IPS-18a (cell line): ENCODE data around the gene TENT4A.
"Not testable (repeated sequence)": the region's sequence is repeated elsewhere in the genome, so short reads cannot be mapped to it uniquely, and the experiment has no call there.

Source experiments
- H3K27ac ChIP-seq: one replicate; pipeline ENCODE4 v1.5.1; 2013; ENCODE audit warnings: low read length
- H3K27me3 ChIP-seq: one replicate; pipeline ENCODE4 v1.6.1; 2013; ENCODE audit warnings: mild to moderate bottlenecking, low read length; ENCODE audit not compliant: control insufficient read depth, insufficient read depth
- H3K36me3 ChIP-seq: one replicate; pipeline ENCODE4 v1.6.1; 2013; ENCODE audit warnings: low read depth, low read length; ENCODE audit not compliant: control insufficient read depth
- H3K4me1 ChIP-seq: one replicate; pipeline ENCODE4 v1.6.1; 2013; ENCODE audit warnings: low read depth, low read length; ENCODE audit not compliant: control insufficient read depth
- H3K4me3 ChIP-seq: one replicate; pipeline ENCODE4 v1.5.1; 2013; ENCODE audit warnings: low read length
- H3K9ac ChIP-seq: one replicate; pipeline ENCODE4 v1.6.1; 2013; ENCODE audit warnings: mild to moderate bottlenecking, low read length, moderate library complexity
- H3K9me3 ChIP-seq: one replicate; pipeline ENCODE4 v1.6.1; 2013; ENCODE audit warnings: low read depth, low read length; ENCODE audit not compliant: control insufficient read depth

TENT4A gene

DNA sequence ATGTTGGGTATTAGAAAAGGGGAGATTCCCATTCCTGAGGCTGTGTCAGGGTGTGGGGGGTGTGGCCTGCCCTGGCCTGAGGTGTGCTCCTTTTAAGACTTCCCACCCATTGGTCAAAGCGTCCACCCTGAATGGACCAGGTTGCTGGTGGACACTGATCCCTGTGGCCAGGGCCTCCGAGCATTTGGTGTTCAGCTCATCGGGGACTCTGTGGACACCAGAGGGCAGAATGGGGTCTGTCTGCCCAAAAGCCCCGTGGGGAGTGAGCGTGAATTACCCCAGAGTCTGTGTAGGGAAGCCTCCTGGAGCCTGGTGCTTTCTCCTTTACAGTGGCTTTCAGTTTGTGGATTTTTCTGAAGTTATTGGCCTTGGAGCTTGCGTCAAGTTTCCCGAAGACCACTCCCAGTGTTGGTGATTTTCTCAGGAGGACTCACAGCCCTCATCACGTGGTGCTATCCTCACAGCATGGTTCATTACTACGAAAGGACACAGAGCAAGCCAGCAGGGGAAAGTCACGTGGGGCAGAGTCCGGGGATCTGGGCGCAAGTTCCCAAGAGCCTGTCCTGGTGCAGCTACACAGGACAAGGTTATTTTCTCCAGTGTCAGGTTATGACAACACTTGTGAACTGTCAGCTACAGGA, 55.5 kb downstream of the TENT4A start:
- Histone ChIP-seq H3K27me3 (no peaks in the 10 kb centered on the region), H3K27ac (no peak overlapping the region), H3K9ac (no peak overlapping the region), H3K36me3 (no peaks in the 10 kb centered on the region), H3K4me3 (no peak overlapping the region), H3K4me1 (no peaks in the 10 kb centered on the region), H3K9me3 (no peaks in the 10 kb centered on the region)

DNA sequence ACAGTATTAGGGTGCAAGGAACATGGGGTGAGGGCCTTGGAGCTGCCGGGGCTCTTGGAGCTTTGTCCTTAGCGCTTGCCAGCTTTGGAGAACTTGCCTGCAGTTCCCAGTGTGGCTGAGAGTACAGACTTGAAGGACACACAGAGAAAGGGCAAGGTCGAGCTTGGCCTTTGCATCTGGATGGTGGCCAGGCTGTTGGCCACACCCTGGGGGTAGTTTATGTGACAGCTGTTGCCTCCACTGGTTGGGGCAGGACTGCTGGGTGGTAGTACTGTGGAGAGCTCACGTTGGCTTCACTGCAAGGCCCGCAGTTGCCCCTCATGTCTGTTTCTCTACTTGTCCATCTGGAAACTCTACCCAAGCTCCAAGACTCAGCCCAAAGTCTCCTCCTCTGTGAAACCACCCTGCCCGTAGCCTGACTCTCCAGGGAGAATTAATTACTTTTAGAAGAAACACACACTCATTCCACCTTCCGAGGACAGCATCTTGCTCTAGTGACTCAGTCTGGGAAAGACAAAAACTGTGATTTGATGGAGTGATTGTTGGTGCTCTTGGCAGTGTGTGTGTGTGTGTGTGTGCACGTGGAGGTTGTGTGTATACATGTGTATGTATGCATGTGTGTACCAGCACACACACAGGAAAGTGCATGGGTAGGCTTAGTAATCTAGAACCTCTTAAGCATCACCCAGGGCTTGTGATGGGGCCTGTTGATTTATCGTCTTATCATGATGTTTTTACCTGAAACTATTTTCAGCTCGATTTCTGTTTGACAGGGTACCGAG, 57.8 kb downstream of the TENT4A start:
- H3K4me3 ChIP-seq = no peak overlapping the region
- H3K27me3 ChIP-seq = no peaks in the 10 kb centered on the region
- no peaks in the 10 kb centered on the region for H3K36me3 ChIP-seq
- H3K9me3 ChIP-seq = no peaks in the 10 kb centered on the region
- no peak overlapping the region for H3K9ac ChIP-seq
- H3K27ac ChIP-seq = no peak overlapping the region
- no peaks in the 10 kb centered on the region for H3K4me1 ChIP-seq

DNA sequence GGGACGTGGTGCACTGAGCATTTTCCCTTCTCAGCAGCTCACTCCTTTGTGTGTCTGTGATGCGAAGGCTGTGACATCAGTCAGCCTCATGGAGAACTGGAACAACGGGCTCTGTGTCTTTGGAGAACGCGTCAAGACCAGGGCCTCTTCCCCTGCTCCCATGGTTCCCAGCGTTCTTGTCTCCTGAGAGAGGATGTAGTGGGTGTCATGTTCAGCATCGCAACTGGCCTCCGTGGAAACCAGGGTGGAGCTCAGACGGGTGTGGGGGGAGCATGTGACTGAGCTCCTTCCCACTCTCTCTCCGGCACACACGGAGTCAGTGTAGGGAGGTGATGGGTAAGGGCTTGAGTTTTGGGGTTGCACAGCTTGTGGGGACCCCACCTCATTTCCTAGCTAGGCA, 59.7 kb downstream of the TENT4A start:
- Histone ChIP-seq H3K9ac (no peak overlapping the region), H3K36me3 (no peaks in the 10 kb centered on the region), H3K4me3 (no peak overlapping the region), H3K27me3 (no peaks in the 10 kb centered on the region), H3K27ac (no peak overlapping the region), H3K4me1 (no peaks in the 10 kb centered on the region), H3K9me3 (no peaks in the 10 kb centered on the region)

DNA sequence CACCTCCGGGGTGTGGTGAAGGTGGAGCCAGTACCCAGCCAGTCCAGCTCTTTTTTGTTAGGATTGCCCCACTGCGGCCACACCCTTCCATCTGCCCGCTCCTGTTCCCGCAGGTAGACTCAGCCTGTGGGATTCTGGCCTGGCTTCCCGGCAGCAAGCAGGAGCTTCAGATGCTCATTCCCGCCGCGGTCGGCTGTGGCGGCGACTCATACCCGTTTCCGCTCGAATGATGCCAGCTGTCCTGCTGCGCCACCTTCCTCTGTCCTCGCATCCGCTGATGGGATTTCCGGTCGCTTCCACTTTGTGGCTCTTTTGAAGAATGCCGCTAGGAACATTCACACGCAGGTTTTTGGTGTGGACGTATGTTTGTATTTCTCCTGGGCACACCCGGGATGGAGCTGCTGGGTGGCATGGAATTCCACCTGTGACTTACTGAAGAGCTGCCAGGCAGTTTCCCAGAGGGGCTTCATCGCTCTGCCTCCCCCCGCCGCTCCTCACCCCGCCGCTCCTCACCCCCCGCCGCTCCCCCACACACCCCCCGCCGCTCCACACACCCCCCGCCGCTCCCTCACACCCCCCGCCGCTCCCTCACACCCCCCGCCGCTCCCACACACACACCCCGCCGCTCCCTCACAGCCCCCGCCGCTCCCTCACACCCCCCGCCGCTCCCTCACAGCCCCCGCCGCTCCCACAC, 60.3 kb downstream of the TENT4A start:
- Histone ChIP-seq H3K9ac (no peak overlapping the region), H3K4me3 (no peak overlapping the region), H3K27me3 (no peaks in the 10 kb centered on the region), H3K4me1 (no peaks in the 10 kb centered on the region), H3K9me3 (no peaks in the 10 kb centered on the region), H3K36me3 (no peaks in the 10 kb centered on the region), H3K27ac (no peak overlapping the region)

DNA sequence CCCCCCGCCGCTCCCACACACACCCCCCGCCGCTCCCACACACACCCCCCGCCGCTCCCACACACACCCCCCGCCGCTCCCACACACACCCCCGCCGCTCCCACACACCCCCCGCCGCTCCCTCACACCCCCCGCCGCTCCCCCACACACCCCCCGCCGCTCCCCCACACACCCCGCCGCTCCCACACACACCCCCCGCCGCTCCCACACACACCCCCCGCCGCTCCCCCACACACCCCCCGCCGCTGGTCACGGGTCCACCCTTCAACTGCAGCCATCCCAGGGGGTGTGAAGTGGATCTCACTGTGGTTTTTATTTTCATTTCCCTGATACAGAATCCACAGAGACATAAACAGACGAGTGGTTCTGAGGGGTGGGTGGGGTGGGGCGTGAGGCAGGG, 61.0 kb downstream of the TENT4A start:
- H3K4me1 ChIP-seq, H3K9ac ChIP-seq, H3K36me3 ChIP-seq, H3K27me3 ChIP-seq, H3K4me3 ChIP-seq, H3K9me3 ChIP-seq, H3K27ac ChIP-seq: not testable (repeated sequence)

DNA sequence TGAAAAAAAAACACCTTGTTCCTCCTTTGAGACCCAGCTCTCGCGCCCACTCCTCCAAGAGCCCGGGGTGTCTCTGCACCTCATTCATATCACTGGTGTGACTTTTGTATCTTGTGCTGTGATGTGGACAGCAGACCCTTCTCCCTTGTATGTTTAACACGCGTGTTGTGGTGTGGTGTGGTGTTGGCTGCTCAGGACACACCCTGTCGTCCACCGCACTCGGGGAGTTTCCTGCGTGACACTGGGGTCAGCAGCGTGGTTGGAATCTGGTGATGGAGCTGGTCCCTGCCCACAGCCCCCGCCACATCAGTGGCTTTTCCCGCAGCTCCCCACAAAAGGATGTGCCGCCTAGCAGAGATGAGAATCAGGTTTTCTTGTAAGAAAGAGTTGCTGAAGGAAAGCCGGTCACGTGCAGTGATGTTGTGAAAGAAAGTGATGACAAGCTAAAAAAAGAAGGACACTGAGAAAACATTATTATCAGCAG, 61.5 kb downstream of the TENT4A start:
- Histone ChIP-seq H3K9me3 (no peaks in the 10 kb centered on the region), H3K9ac (no peak overlapping the region), H3K27ac (no peak overlapping the region), H3K27me3 (no peaks in the 10 kb centered on the region), H3K4me1 (no peaks in the 10 kb centered on the region), H3K36me3 (no peaks in the 10 kb centered on the region), H3K4me3 (no peak overlapping the region)

DNA sequence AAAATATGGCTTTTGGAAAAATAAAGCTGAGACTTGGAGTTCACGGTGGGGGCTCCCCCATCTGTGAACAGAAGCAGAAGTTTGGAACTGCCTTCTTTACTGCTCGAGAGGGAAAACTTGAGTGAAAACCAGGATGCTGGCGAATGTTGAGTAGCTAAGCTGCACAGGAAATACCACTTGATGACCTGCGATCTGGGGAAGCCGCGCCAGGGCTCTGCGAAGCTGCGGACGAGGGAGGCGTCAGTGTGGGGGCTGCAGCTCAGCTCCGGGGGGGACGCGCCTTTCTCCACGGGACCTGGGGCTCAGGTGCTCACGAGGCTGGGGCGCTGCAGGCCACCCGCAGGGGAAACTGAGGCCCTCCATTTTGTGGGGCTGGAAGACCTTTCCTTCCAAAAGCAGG, 62.3 kb downstream of the TENT4A start:
- no peaks in the 10 kb centered on the region for H3K9me3 ChIP-seq
- no peak overlapping the region for H3K4me3 ChIP-seq
- H3K4me1 ChIP-seq = no peaks in the 10 kb centered on the region
- no peaks in the 10 kb centered on the region for H3K27me3 ChIP-seq
- H3K27ac ChIP-seq = no peak overlapping the region
- H3K36me3 ChIP-seq = no peaks in the 10 kb centered on the region
- H3K9ac ChIP-seq = no peak overlapping the region

DNA sequence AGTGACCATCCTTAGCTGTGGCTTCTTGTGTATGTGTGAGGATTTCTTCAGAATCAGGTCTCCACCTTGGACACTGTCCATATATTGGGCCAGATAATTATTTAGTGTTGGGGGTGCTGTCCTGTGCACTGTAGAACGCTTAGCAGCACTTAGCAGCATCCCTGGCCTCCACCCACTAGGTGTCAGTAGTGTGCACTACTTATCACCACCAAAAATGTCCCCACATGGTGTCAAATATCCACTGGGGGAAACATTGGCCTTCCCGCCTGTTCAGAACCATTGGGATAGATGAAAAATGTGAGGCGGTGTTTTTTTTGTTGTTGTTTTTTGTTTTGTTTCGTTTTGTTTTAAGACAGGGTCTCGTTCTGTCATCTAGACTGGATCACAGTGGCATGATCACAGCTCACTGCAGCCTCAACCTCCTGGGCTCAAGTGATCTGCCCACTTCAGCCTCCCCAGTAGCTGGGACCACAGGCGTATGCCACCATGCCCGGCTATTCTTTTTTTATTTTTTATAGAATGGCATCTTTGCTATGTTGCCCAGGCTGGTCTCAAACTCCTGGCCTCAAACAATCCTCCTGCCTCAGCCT, 67.7 kb downstream of the TENT4A start:
- H3K9me3 ChIP-seq = no peaks in the 10 kb centered on the region
- H3K27ac ChIP-seq = no peak overlapping the region
- H3K4me3 ChIP-seq = no peak overlapping the region
- H3K27me3 ChIP-seq = no peaks in the 10 kb centered on the region
- H3K4me1 ChIP-seq = no peaks in the 10 kb centered on the region
- no peak overlapping the region for H3K9ac ChIP-seq
- H3K36me3 ChIP-seq = no peaks in the 10 kb centered on the region

DNA sequence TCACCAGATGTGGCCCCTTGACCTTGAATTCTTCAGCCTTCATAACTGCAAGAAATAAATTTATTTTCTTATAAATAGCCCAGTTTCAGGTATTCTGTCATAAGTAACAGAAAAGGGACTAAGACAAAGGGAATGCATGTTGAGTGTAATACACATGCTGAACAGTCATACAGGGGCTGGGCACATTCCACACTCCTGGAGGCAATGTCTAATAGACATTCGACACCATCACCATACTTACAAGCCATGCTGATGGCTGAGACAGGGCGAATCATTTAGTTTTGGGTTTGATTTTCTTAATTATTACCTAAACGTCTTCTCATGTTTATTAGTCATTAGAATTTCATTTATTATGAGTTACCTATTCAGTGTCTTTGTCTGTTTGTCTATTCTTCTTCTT, 68.5 kb downstream of the TENT4A start:
- Histone ChIP-seq H3K4me3 (no peak overlapping the region), H3K9me3 (no peaks in the 10 kb centered on the region), H3K36me3 (no peaks in the 10 kb centered on the region), H3K27me3 (no peaks in the 10 kb centered on the region), H3K27ac (no peak overlapping the region), H3K9ac (no peak overlapping the region), H3K4me1 (no peaks in the 10 kb centered on the region)

DNA sequence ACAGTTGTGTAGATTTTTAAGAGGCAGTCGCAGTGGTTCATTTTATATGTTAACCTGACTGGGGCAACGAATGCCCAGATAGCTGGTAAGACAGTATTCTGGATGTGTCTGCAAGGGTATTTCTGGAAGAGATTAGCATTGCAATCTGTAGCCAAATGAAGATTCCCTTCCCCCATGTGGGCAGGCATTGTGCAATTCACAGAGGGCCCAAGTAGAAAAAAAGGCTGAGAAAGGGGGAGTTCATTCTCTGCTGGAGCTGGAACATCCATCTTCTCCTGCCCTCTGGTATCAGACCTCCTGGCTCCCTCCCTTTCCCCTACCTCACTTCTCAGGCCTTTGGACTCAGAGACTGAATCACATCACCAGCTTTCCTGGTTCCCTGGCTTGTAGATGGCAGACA, 70.6 kb downstream of the TENT4A start:
- Histone ChIP-seq H3K36me3 (no peaks in the 10 kb centered on the region), H3K4me3 (no peak overlapping the region), H3K27ac (no peak overlapping the region), H3K9me3 (no peaks in the 10 kb centered on the region), H3K4me1 (no peaks in the 10 kb centered on the region), H3K27me3 (no peaks in the 10 kb centered on the region), H3K9ac (no peak overlapping the region)

DNA sequence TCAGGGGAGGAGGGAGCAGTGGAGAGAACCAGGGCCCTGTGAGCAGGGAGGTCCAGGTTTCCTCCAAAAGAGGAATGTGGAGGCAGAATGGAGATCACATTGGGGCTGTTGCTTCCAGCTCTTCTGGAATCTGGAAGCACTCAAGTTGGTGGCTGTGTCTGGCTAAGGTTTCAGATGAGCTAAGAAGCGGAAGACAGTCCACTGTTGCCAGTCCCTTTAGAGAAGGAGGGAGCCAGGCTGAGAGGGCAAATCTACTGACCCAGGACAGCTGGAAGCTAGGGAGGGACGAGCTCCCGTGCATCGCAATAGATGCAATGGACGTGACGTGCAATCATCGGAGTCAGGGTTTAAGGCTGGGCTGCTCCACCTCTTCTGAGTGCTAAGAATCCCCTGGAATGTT, 71.2 kb downstream of the TENT4A start:
- Histone ChIP-seq H3K4me3 (no peak overlapping the region), H3K9ac (no peak overlapping the region), H3K9me3 (no peaks in the 10 kb centered on the region), H3K27ac (no peak overlapping the region), H3K27me3 (no peaks in the 10 kb centered on the region), H3K36me3 (no peaks in the 10 kb centered on the region), H3K4me1 (no peaks in the 10 kb centered on the region)
